GM18909 (cell line): ENCODE measurements around the gene PCDH12.

Experiments used
- ATAC-seq: cut with Tn5 transposase; IDR thresholded peaks from one replicate; pipeline ENCODE4 v1.9.1; 2021; ENCODE audit warnings: mild to moderate bottlenecking; ENCODE audit not compliant: unreplicated experiment, poor library complexity

Gene PCDH12

GRCh38 chr5:141913560-141914198 lies 44.3 kb downstream of the PCDH12 start:
- ATAC-seq, result no peak

DNA sequence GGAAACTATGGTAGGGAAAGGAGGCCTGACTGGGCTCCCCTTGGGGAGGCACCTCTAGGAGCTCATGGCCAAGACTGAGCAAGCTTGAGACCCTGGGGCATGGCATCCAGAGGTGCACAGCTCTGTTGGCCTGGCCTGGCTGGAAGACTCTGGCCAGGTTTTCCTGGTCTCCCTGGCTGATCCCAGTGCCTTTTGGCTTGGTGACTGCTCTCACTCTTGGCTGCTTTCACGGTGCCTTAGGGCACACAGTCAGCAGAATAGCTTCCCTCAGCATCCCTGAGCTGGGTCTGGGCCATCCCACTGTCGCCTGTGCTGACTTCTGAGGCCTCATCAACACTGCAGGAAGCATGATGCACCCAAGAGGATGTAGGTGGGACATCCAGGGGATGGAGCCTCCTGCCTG lies 47.7 kb downstream of the PCDH12 start:
- ATAC-seq, result no peak

GRCh38 chr5:141909212-141909611 lies 48.8 kb downstream of the PCDH12 start:
- no peak for ATAC-seq

- no peak for ATAC-seq
Observed at GRCh38 chr5:141908796-141909195, 49.2 kb downstream of the PCDH12 start.

- ATAC-seq, result no peak
Observed at GRCh38 chr5:141906972-141907371, 51.0 kb downstream of the PCDH12 start.

- ATAC-seq, result no peak
Observed at GRCh38 chr5:141906517-141906916, 51.5 kb downstream of the PCDH12 start.

DNA sequence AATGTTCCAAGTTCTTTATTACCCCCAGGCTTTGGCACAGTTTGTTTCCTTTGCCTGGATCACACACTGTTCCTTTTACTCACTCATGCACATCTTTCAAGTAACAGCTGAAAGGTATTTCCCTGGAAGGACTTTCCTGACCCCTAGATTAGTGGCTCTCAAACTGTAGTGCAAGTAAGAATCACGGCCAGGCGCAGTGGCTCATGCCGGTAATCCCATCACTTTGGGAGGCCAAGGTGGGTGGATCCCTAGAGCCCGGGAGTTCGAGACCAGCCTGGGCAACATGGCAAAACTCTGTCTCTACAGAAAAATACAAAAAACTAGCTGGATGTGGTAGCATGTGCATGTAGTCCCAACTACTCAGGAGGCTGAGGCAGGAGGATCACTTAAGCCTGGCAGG lies 53.5 kb downstream of the PCDH12 start:
- no peak for ATAC-seq

- ATAC-seq, result no peak
Observed at GRCh38 chr5:141903261-141903660, 54.7 kb downstream of the PCDH12 start.

GRCh38 chr5:141902015-141902814 lies 55.8 kb downstream of the PCDH12 start:
- ATAC-seq, result no peak

GRCh38 chr5:141898448-141899049 lies 59.5 kb downstream of the PCDH12 start:
- no peak for ATAC-seq

GRCh38 chr5:141897425-141897824 lies 60.6 kb downstream of the PCDH12 start:
- ATAC-seq, result no peak
